ENCODE data around the gene IGF2R.

Gene IGF2R

GRCh38 chr6:160057080-160057479 lies 88.2 kb downstream of the IGF2R start:
- DNase-seq (ENCODE audit: low read depth): no peak
- Histone ChIP-seq H3K9me3 (ENCODE audit: control insufficient read depth, low read length) (no peaks in the 10 kb centered on the region), H3K4me3 (ENCODE audit: low read length) (no peak overlapping the region), H3K9ac (ENCODE audit: low read length) (no peak overlapping the region), H3K27me3 (replicated peaks; ENCODE audit: control insufficient read depth, insufficient read depth, low read length) (no peaks in the 10 kb centered on the region), H3K4me1 (ENCODE audit: control insufficient read depth, insufficient read depth, low read length) (no peaks in the 10 kb centered on the region), H3K36me3 (ENCODE audit: control insufficient read depth, insufficient read depth, low read length, severe bottlenecking) (peaks cover 91% of the 10 kb centered on the region)

DNA sequence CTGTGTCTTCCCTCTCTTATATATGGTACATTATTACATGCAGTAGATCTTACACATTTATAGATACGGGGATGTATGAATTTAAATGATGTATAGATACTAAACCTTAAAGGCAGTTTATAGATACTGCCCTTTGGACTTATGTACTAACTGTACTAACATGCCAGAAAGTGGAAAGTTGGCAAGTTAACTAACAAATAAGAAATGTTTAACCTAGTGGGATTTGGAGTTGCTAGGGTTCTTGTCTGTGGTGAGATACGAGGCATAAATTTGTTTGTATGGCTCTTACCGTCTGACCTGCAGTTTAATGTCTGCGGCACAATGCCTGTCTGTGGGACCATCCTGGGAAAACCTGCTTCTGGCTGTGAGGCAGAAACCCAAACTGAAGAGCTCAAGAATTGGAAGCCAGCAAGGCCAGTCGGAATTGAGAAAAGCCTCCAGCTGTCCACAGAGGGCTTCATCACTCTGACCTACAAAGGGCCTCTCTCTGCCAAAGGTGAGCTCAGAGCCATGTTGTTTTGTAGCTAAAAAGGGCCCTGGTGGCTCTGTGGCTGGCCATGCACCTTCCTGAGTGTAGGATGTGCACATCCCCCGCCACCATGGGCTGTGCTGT lies 89.8 kb downstream of the IGF2R start:
- Histone ChIP-seq H3K4me3 (ENCODE audit: low read length) (no peak overlapping the region), H3K9ac (ENCODE audit: low read length) (no peak overlapping the region), H3K36me3 (ENCODE audit: control insufficient read depth, insufficient read depth, low read length, severe bottlenecking) (peaks cover 95% of the 10 kb centered on the region), H3K27me3 (replicated peaks; ENCODE audit: control insufficient read depth, insufficient read depth, low read length) (no peaks in the 10 kb centered on the region), H3K9me3 (ENCODE audit: control insufficient read depth, low read length) (no peaks in the 10 kb centered on the region), H3K4me1 (ENCODE audit: control insufficient read depth, insufficient read depth, low read length) (no peaks in the 10 kb centered on the region)
- DNase-seq (ENCODE audit: low read depth): no peak

DNA sequence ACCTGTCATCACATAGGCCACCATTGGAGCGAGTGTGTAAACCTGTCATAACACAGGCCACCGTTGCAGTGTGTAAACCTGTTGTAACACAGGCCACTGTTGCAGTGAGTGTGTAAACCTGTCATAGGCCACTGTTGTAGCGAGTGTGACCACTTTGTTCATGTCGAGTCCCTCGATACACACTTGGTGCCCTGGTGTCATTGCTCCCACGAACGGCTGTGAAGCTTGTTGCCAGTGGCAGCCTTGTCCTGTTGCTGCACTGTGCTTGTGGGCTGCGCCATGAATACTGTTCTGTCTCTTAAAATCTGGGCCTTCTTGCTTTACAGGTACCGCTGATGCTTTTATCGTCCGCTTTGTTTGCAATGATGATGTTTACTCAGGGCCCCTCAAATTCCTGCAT lies 91.3 kb downstream of the IGF2R start:
- H3K9me3 ChIP-seq (ENCODE audit: control insufficient read depth, low read length): no peaks in the 10 kb centered on the region
- no peaks in the 10 kb centered on the region for H3K4me1 ChIP-seq (ENCODE audit: control insufficient read depth, insufficient read depth, low read length)
- H3K36me3 ChIP-seq (ENCODE audit: control insufficient read depth, insufficient read depth, low read length, severe bottlenecking): peaks cover 96% of the 10 kb centered on the region
- no peak overlapping the region for H3K9ac ChIP-seq (ENCODE audit: low read length)
- DNase-seq (ENCODE audit: low read depth): no peak
- H3K27me3 ChIP-seq (replicated peaks; ENCODE audit: control insufficient read depth, insufficient read depth, low read length): no peaks in the 10 kb centered on the region
- no peak overlapping the region for H3K4me3 ChIP-seq (ENCODE audit: low read length)

DNA sequence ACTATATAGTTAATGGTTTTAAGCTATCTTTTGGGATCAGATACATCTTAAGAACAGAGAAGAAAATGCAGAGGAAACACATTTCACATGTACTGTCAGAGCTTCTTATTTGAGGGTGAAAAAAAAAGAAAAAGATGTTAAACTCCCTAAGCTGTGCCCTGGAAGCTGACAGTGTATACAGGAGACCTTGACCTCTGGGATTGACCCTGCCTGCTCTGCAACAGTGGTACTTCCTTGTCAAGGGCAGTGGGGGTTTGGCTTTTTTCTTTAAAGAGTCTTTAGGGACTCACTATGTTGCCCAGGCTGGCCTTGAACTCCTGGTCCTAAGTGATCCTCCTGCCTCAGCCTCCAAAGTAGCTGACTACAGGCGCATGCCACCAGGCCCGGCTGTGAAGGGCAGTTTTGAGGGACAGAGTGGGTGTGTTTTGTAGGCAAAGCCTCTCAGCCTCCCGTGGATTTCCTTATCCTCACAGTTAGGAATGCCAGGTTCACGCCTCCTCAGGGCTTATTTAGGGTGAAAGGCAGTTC lies 92.1 kb downstream of the IGF2R start:
- peaks cover 92% of the 10 kb centered on the region for H3K36me3 ChIP-seq (ENCODE audit: control insufficient read depth, insufficient read depth, low read length, severe bottlenecking)
- H3K9me3 ChIP-seq (ENCODE audit: control insufficient read depth, low read length): no peaks in the 10 kb centered on the region
- no peaks in the 10 kb centered on the region for H3K4me1 ChIP-seq (ENCODE audit: control insufficient read depth, insufficient read depth, low read length)
- no peak overlapping the region for H3K4me3 ChIP-seq (ENCODE audit: low read length)
- no peaks in the 10 kb centered on the region for H3K27me3 ChIP-seq (replicated peaks; ENCODE audit: control insufficient read depth, insufficient read depth, low read length)
- H3K9ac ChIP-seq (ENCODE audit: low read length): no peak overlapping the region
- no peak for DNase-seq (ENCODE audit: low read depth)

DNA sequence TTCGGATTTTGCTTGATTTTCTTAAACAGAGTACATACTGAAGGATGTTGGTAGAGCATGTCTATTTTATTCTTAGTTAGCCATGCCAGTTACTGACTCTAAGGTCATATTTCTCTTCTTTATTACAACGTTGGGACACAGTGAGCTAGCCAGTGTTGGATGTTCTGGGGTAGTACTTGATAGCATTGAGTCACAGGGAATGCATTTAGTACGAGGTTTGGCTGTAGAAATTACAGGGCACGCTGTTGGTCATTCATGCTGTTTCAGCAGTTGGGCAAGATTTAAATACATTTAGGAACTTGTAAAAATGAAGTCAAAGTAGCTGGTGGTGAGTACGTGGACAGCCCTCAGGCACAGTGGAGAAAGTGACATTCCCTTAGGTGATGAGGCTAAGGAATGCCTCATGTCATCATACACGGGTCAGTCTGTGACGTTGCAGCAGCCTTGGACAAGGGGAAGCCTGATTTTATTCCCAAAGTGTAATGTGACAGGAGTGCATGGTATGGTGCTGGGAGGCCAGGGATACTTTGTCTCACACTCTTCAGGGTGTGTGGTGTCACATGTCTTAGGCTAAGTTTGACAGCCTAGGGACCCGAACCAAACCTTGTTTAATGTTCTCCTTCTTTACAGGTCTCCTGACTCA lies 95.0 kb downstream of the IGF2R start:
- H3K27me3 ChIP-seq (replicated peaks; ENCODE audit: control insufficient read depth, insufficient read depth, low read length): no peaks in the 10 kb centered on the region
- H3K4me3 ChIP-seq (ENCODE audit: low read length): no peak overlapping the region
- H3K4me1 ChIP-seq (ENCODE audit: control insufficient read depth, insufficient read depth, low read length): no peaks in the 10 kb centered on the region
- peaks cover 86% of the 10 kb centered on the region for H3K36me3 ChIP-seq (ENCODE audit: control insufficient read depth, insufficient read depth, low read length, severe bottlenecking)
- no peak for DNase-seq (ENCODE audit: low read depth)
- no peak overlapping the region for H3K9ac ChIP-seq (ENCODE audit: low read length)
- no peaks in the 10 kb centered on the region for H3K9me3 ChIP-seq (ENCODE audit: control insufficient read depth, low read length)

DNA sequence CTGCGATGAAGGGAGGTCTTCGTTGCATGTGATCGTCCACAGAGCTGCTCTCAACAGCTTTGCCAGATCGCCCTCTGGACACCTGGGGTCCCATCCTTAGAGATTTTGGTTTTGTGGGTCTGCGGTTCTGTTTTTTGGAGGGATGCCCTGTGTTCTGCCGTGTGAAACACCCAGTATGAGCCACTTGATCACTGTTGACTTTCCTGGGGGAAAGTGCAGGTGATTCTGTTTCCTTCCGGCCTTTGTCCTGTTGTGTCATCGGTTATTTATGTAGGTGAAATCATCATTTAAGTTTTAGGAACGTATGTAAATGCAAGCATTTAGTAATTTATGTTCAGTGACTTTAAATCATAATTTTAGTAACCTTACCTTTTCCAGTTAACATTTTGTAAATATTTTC lies 96.3 kb downstream of the IGF2R start:
- no peak for DNase-seq (ENCODE audit: low read depth)
- no peak overlapping the region for H3K4me3 ChIP-seq (ENCODE audit: low read length)
- no peaks in the 10 kb centered on the region for H3K4me1 ChIP-seq (ENCODE audit: control insufficient read depth, insufficient read depth, low read length)
- H3K36me3 ChIP-seq (ENCODE audit: control insufficient read depth, insufficient read depth, low read length, severe bottlenecking): peaks cover 86% of the 10 kb centered on the region
- no peaks in the 10 kb centered on the region for H3K27me3 ChIP-seq (replicated peaks; ENCODE audit: control insufficient read depth, insufficient read depth, low read length)
- H3K9ac ChIP-seq (ENCODE audit: low read length): no peak overlapping the region
- H3K9me3 ChIP-seq (ENCODE audit: control insufficient read depth, low read length): no peaks in the 10 kb centered on the region

- DNase-seq (ENCODE audit: low read depth): no peak
- H3K27me3 ChIP-seq (replicated peaks; ENCODE audit: control insufficient read depth, insufficient read depth, low read length): no peaks in the 10 kb centered on the region
- H3K36me3 ChIP-seq (ENCODE audit: control insufficient read depth, insufficient read depth, low read length, severe bottlenecking): peaks cover 87% of the 10 kb centered on the region
- no peaks in the 10 kb centered on the region for H3K9me3 ChIP-seq (ENCODE audit: control insufficient read depth, low read length)
- no peak overlapping the region for H3K9ac ChIP-seq (ENCODE audit: low read length)
- no peak overlapping the region for H3K4me3 ChIP-seq (ENCODE audit: low read length)
- H3K4me1 ChIP-seq (ENCODE audit: control insufficient read depth, insufficient read depth, low read length): no peaks in the 10 kb centered on the region
Measured at GRCh38 chr6:160067564-160067963, 98.7 kb downstream of the IGF2R start.

DNA sequence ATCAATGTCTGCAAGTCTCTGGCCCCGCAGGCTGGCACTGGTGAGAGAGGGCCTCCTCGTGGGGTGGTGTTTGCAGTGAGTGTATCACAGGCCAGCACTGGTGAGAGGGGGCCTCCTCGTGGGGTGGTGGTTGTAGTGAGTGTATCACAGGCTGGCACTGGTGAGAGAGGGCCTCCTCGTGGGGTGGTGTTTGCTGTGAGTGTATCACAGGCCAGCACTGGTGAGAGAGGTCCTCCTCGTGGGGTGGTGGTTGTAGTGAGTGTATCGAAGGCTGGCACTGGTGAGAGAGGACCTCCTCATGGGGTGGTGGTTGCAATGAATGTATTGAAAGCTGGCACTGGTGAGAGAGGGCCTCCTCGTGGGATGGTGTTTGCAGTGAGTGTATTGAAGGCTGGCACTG lies 99.5 kb downstream of the IGF2R start:
- Histone ChIP-seq H3K27me3 (replicated peaks; ENCODE audit: control insufficient read depth, insufficient read depth, low read length) (no peaks in the 10 kb centered on the region), H3K9ac (ENCODE audit: low read length) (no peak overlapping the region), H3K4me1 (ENCODE audit: control insufficient read depth, insufficient read depth, low read length) (no peaks in the 10 kb centered on the region), H3K36me3 (ENCODE audit: control insufficient read depth, insufficient read depth, low read length, severe bottlenecking) (peaks cover 88% of the 10 kb centered on the region), H3K9me3 (ENCODE audit: control insufficient read depth, low read length) (no peaks in the 10 kb centered on the region), H3K4me3 (ENCODE audit: low read length) (no peak overlapping the region)
- DNase-seq (ENCODE audit: low read depth): no peak

GRCh38 chr6:160069050-160069454 lies 100.2 kb downstream of the IGF2R start:
- peaks cover 5% of the 10 kb centered on the region for H3K4me1 ChIP-seq (ENCODE audit: control insufficient read depth, insufficient read depth, low read length)
- H3K4me3 ChIP-seq (ENCODE audit: low read length): no peak overlapping the region
- no peak overlapping the region for H3K9ac ChIP-seq (ENCODE audit: low read length)
- no peak for DNase-seq (ENCODE audit: low read depth)
- no peaks in the 10 kb centered on the region for H3K27me3 ChIP-seq (replicated peaks; ENCODE audit: control insufficient read depth, insufficient read depth, low read length)
- H3K36me3 ChIP-seq (ENCODE audit: control insufficient read depth, insufficient read depth, low read length, severe bottlenecking): peaks cover 88% of the 10 kb centered on the region
- H3K9me3 ChIP-seq (ENCODE audit: control insufficient read depth, low read length): no peaks in the 10 kb centered on the region

DNA sequence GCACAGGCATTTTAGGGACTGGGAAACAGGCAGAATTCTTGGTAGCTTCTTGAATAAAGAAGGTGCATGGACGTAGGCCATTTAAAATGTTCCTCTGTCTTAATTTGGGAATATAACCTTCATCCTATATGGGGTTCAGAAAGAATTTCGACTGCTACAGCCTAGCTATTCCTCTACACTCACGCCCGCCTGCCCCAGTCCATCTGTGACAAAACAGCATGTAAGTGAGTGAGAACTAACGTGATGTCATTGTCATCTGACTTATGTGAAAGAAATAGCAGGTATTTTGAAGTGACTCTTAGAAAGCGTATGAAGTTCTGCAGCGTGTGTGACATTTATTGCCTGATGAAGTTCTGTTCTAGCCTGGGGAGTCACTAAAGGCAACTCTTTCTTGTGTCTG lies 100.6 kb downstream of the IGF2R start:
- Histone ChIP-seq H3K4me3 (ENCODE audit: low read length) (no peak overlapping the region), H3K4me1 (ENCODE audit: control insufficient read depth, insufficient read depth, low read length) (peaks cover 9% of the 10 kb centered on the region), H3K27me3 (replicated peaks; ENCODE audit: control insufficient read depth, insufficient read depth, low read length) (no peaks in the 10 kb centered on the region), H3K9ac (ENCODE audit: low read length) (no peak overlapping the region), H3K36me3 (ENCODE audit: control insufficient read depth, insufficient read depth, low read length, severe bottlenecking) (peaks cover 84% of the 10 kb centered on the region), H3K9me3 (ENCODE audit: control insufficient read depth, low read length) (no peaks in the 10 kb centered on the region)
- no peak for DNase-seq (ENCODE audit: low read depth)

DNA sequence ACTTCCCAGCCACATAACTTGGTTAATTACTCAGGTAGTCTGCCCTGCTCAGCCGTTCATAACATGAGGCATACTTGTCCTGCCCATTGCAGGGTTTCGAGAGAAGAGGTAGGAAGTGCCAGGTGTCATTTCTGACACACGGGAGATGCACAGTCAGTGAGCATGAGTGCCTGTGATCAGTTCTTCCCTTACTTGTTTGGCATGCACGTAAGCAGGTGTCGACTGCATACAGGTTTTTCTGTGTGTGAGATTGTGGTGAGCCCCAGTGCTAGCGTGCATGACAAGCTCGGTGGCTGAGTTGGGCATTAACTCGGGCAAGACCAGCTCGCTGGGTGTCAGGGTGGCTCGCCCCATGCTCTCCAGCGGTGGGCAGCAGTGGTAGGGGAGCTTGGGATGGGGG lies 101.5 kb downstream of the IGF2R start:
- peaks cover 13% of the 10 kb centered on the region for H3K4me1 ChIP-seq (ENCODE audit: control insufficient read depth, insufficient read depth, low read length)
- H3K27me3 ChIP-seq (replicated peaks; ENCODE audit: control insufficient read depth, insufficient read depth, low read length): no peaks in the 10 kb centered on the region
- H3K36me3 ChIP-seq (ENCODE audit: control insufficient read depth, insufficient read depth, low read length, severe bottlenecking): peaks cover 80% of the 10 kb centered on the region
- H3K9me3 ChIP-seq (ENCODE audit: control insufficient read depth, low read length): no peaks in the 10 kb centered on the region
- no peak for DNase-seq (ENCODE audit: low read depth)
- no peak overlapping the region for H3K4me3 ChIP-seq (ENCODE audit: low read length)
- no peak overlapping the region for H3K9ac ChIP-seq (ENCODE audit: low read length)

GRCh38 chr6:160070831-160071230 lies 101.9 kb downstream of the IGF2R start:
- H3K9me3 ChIP-seq (ENCODE audit: control insufficient read depth, low read length): no peaks in the 10 kb centered on the region
- peaks cover 83% of the 10 kb centered on the region for H3K36me3 ChIP-seq (ENCODE audit: control insufficient read depth, insufficient read depth, low read length, severe bottlenecking)
- H3K4me3 ChIP-seq (ENCODE audit: low read length): no peak overlapping the region
- H3K27me3 ChIP-seq (replicated peaks; ENCODE audit: control insufficient read depth, insufficient read depth, low read length): no peaks in the 10 kb centered on the region
- H3K4me1 ChIP-seq (ENCODE audit: control insufficient read depth, insufficient read depth, low read length): peaks cover 13% of the 10 kb centered on the region
- no peak overlapping the region for H3K9ac ChIP-seq (ENCODE audit: low read length)
- DNase-seq (ENCODE audit: low read depth): no peak

Data from adipocyte (in vitro differentiated cells).